Fibroblast of the aortic adventitia (primary cell): Measurements from ENCODE around the gene CHMP5. TPM values are rescaled to one million over a fixed set of nuclear protein-coding genes. Genes with fewer than 3 reads are reported as not detected.

ENCODE experiments used
- DNase-seq: peaks from one replicate; pipeline ENCODE4 v3.0.0-alpha.2; 2010; ENCODE audit warnings: low read depth
- H3K4me3 ChIP-seq: 2 replicates; pipeline ENCODE4 v1.5.1; 2011; ENCODE audit warnings: low read depth, mild to moderate bottlenecking, control low read depth, low read length, moderate library complexity
- total RNA-seq: library from RNA; depleted of rRNA; stranded (reverse); fragments of >200 nt; gene quantifications from 2 replicates; pipeline ENCODE4 v1.2.3, GENCODE V29; 2012; ENCODE audit warnings: low replicate concordance
- TF ChIP-seq, protein P1 (sequence below): IDR thresholded peaks from 2 replicates; pipeline ENCODE4 v1.5.1; 2011; ENCODE audit warnings: mild to moderate bottlenecking, low read length, control low read depth, inconsistent platforms; ENCODE audit not compliant: insufficient read depth

The CHMP5 gene
- total RNA-seq, 1 donor = 87.4 TPM

DNA sequence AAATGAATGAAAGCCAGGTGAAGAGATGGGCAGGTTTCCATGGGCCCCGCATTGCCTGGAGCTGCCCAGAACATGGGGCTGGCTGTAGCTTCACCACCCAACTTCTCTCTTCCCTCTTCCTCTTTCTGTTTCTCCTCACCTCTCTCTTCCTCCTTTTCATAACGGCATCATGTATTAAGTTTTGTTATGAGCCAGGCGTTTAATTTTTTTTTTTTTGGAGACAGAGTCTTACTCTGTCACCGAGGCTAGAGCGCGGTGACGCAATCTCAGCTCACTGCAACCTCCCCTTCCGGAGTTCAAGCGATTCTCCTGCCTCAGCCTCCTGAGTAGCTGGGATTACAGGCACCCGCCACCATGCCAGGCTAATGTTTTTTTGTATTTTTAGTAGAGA lies 37.8 kb upstream of the CHMP5 start:
- DNase-seq = no peak
- H3K4me3 ChIP-seq = no peak overlapping the region
- TF ChIP-seq, protein P1, sequence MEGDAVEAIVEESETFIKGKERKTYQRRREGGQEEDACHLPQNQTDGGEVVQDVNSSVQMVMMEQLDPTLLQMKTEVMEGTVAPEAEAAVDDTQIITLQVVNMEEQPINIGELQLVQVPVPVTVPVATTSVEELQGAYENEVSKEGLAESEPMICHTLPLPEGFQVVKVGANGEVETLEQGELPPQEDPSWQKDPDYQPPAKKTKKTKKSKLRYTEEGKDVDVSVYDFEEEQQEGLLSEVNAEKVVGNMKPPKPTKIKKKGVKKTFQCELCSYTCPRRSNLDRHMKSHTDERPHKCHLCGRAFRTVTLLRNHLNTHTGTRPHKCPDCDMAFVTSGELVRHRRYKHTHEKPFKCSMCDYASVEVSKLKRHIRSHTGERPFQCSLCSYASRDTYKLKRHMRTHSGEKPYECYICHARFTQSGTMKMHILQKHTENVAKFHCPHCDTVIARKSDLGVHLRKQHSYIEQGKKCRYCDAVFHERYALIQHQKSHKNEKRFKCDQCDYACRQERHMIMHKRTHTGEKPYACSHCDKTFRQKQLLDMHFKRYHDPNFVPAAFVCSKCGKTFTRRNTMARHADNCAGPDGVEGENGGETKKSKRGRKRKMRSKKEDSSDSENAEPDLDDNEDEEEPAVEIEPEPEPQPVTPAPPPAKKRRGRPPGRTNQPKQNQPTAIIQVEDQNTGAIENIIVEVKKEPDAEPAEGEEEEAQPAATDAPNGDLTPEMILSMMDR = no peak

DNA sequence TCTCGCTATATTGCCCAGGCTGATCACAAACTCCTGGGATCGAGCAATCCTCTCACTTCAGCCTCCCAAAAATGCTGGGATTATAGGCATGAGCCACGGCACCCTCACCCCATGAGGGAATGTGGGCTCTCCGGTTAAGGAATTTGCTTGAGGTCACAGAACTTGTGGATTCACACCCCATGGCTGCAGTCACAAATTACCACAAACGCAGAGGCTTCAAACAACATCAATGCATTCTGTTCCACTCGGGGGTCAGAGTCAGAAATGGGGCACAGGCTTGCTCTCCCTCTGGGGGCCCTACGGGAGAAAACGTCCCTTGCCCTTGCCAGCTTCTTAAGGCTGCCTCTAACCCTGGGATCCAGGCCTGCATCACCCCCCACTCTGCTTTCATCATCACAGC lies 37.1 kb upstream of the CHMP5 start:
- TF ChIP-seq, protein P1 = no peak
- DNase-seq = no peak
- H3K4me3 ChIP-seq = no peak overlapping the region

DNA sequence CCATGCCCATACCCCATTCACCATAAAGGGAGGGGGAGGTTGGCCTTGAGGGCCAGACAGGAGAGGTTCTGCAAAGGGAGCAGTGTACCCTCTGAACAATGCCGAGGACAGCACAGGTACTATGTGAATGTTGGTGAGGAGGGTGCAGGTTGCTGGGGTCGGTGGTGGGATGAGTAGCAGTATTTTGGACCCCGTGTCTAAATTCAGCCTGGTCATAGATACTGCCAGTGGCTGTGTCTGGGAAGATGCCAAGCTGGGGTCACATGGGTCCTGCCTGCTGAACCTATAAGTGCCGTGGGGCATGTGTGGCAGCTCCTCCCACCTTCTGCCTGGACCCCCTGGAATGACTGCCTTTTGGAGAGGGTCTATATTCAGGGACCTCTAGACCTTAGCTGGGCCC lies 36.2 kb upstream of the CHMP5 start:
- TF ChIP-seq, protein P1 = no peak
- no peak overlapping the region for H3K4me3 ChIP-seq
- no peak for DNase-seq

DNA sequence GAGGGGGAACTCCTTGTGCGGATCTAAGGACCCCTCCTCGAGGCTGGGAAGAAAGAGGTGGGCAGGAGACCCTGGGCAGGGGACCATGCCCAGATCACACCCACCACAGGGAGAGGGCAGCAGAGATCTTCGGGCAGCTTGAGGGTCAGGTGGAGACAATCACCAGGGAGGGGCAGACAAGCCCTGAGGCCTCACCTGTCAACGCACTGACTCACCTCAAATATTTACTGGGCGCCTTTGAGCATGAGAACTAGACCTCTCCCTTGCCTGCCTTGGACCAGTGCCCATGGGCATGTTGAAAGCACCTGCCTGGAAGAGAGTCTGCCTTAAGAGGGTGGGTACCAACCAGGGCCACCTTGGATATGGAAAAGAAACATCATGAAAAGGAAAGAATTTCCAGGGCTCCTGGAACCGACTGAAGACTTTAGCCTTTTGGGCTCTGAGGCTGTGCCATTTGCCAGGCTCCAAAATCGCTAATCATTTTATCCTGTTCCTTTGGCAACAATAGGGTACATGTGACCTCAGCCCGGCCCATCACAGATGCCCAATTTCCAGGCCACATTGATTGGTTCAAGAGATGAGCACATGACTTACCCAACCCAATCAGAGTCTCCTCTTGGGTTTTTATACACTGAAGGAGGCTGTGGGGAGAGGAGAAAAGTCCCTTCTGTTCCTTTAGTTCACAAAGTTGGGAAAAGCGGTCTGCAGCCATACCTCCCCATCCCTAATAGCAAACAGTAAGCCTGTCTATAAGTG lies 35.3 kb upstream of the CHMP5 start:
- DNase-seq = no peak
- no peak overlapping the region for H3K4me3 ChIP-seq
- TF ChIP-seq, protein P1 = no peak

DNA sequence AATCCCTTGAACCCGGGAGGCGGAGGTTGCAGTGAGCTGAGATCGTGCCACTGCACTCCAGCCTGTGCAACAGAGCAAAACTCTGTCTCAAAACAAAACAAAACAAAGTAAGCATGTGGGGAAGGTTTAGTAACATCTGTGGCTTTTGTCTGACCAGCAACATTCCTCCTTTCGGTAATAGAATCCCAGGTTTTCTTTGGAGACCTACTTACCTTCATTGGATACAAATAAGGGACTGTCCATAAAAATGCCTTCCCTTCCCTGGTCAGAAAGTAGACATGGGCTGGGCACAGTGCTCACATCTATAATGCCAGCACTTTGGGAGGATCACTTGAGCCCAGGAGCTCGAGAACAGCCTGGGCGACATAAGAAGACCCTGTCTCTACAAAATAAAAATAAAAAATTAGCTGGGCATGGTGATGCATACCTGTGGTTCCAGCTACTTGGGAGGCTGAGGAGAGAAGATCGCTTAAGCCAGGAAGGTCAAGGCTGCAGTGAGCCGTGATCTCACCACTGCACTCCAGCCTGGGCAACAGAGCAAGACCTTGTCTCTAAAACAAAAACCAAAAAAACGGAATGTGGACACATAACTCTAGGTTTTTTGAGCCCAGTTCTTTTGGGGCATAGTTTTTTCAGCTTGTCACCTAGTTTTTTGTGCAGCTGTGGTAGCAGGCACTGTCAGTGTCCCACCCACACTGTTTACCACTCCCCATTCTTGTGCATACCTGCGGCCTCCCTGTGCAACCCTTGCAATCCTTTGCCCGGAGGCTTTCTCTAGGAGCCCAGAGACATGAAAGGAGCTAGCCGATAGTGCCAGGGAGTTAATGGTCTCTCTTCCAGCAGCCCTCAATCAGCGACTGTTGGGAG lies 33.9 kb upstream of the CHMP5 start:
- TF ChIP-seq, protein P1 = no peak
- no peak overlapping the region for H3K4me3 ChIP-seq
- no peak for DNase-seq

DNA sequence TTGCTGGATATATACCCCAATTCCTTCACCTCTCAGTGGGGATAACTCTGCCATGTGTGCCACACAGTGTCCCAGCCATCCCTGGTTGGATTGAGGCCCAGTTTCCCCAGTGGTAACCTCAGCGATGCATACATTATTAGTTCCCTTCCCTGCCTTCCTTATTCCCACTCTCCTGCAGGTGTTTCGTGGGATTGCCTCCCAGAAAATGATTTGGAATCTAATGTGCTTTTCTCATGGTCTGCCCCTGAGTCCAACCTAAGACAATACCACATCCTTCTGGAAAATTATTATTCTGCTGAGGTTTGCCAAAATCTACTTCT lies 33.3 kb upstream of the CHMP5 start:
- H3K4me3 ChIP-seq = no peak overlapping the region
- no peak for DNase-seq
- TF ChIP-seq, protein P1 = no peak
